BLaER1 treated with 17β-estradiol and CSF1 and Interleukin-3, amounts not matched to agents 10 nM and 100 nM (cell line): ENCODE results near the gene MYZAP.

Experiments used
- H3K27ac ChIP-seq, 11 experiments: shearing (Covaris generic); formaldehyde crosslinking; 2 replicates each; pipeline ENCODE4 v1.8.1; 2022
- H3K27me3 ChIP-seq, 11 experiments: shearing (Covaris generic); formaldehyde crosslinking; 2 replicates each; pipeline ENCODE4 v1.8.1; 2022
- H3K36me3 ChIP-seq, 11 experiments: shearing (Covaris generic); formaldehyde crosslinking; 2 replicates each; pipeline ENCODE4 v1.8.1; 2022
- H3K4me1 ChIP-seq, 10 experiments: shearing (Covaris generic); formaldehyde crosslinking; 2 replicates each; pipeline ENCODE4 v1.8.1; 2022
- H3K4me2 ChIP-seq, 11 experiments: shearing (Covaris generic); formaldehyde crosslinking; 2 replicates each; pipeline ENCODE4 v1.8.1; 2022
- H3K4me3 ChIP-seq, 10 experiments: shearing (Covaris generic); formaldehyde crosslinking; 2 replicates each; pipeline ENCODE4 v1.8.1; 2022
- H3K9ac ChIP-seq, 11 experiments: shearing (Covaris generic); formaldehyde crosslinking; 2 replicates each; pipeline ENCODE4 v1.8.1; 2022
- H3K9me3 ChIP-seq, 11 experiments: shearing (Covaris generic); formaldehyde crosslinking; replicated peaks in 1 of 11; 2 replicates each; pipeline ENCODE4 v1.8.1; 2022
- H4K20me1 ChIP-seq, 11 experiments: shearing (Covaris generic); formaldehyde crosslinking; 2 replicates each; pipeline ENCODE4 v1.8.1; 2022
- Cebpa-rat ChIP-seq, 11 experiments: shearing (Covaris generic); IDR thresholded peaks; 2 replicates each; pipeline ENCODE4 v1.8.1; 2022

Gene MYZAP

GRCh38 chr15:57570340-57570739 is 21.4 kb upstream of the MYZAP start:
- TF ChIP-seq Cebpa-rat (IDR thresholded peaks at IDR 0.05): no peak
- Histone ChIP-seq H3K27me3 (no peaks in the 10 kb centered on the region), H3K9me3 (no peaks in the 10 kb centered on the region), H3K9ac (no peak overlapping the region), H3K36me3 (no peaks in the 10 kb centered on the region), H3K4me1 (peaks cover 2 to 20% (median 18%) of the 10 kb centered on the region in 10 experiments), H3K4me2 (no peak overlapping the region), H4K20me1 (no peaks in the 10 kb centered on the region; a peak in 1 of 22 replicates), H3K27ac (no peak overlapping the region), H3K4me3 (no peak overlapping the region)

GRCh38 chr15:57570994-57571393 is 20.7 kb upstream of the MYZAP start:
- Histone ChIP-seq H3K4me1 (peaks cover 0 to 16% (median 14%) of the 10 kb centered on the region in 10 experiments; a peak in 16 of 20 replicates), H4K20me1 (no peaks in the 10 kb centered on the region; a peak in 1 of 22 replicates), H3K27ac (no peak overlapping the region), H3K36me3 (no peaks in the 10 kb centered on the region), H3K4me2 (no peak overlapping the region), H3K9me3 (no peaks in the 10 kb centered on the region), H3K9ac (no peak overlapping the region), H3K27me3 (no peaks in the 10 kb centered on the region), H3K4me3 (no peak overlapping the region)
- peak in 1 of 11 experiments; percentile 26; a peak in 2 of 22 replicates for TF ChIP-seq Cebpa-rat (IDR thresholded peaks at IDR 0.05)

- H3K9ac ChIP-seq: no peak overlapping the region
- no peaks in the 10 kb centered on the region; a peak in 1 of 22 replicates for H4K20me1 ChIP-seq
- no peaks in the 10 kb centered on the region for H3K36me3 ChIP-seq
- no peak overlapping the region for H3K4me3 ChIP-seq
- H3K27me3 ChIP-seq: no peaks in the 10 kb centered on the region
- no peak overlapping the region for H3K4me2 ChIP-seq
- no peak for TF ChIP-seq Cebpa-rat (IDR thresholded peaks at IDR 0.05)
- H3K9me3 ChIP-seq: no peaks in the 10 kb centered on the region
- no peak overlapping the region for H3K27ac ChIP-seq
- peaks cover 0 to 16% (median 14%) of the 10 kb centered on the region in 10 experiments; a peak in 16 of 20 replicates for H3K4me1 ChIP-seq
Measured at GRCh38 chr15:57571725-57572124, 20.0 kb upstream of the MYZAP start.

GRCh38 chr15:57572468-57572867 is 19.2 kb upstream of the MYZAP start:
- Histone ChIP-seq H3K4me3 (no peak overlapping the region), H3K27ac (no peak overlapping the region), H3K9me3 (no peaks in the 10 kb centered on the region), H3K36me3 (no peaks in the 10 kb centered on the region), H3K4me1 (peaks cover 2 to 12% (median 11%) of the 10 kb centered on the region in 10 experiments), H3K27me3 (no peaks in the 10 kb centered on the region), H4K20me1 (no peaks in the 10 kb centered on the region; a peak in 1 of 22 replicates), H3K9ac (no peak overlapping the region), H3K4me2 (no peak overlapping the region)
- TF ChIP-seq Cebpa-rat (IDR thresholded peaks at IDR 0.05): no peak

GRCh38 chr15:57573151-57573550 is 18.6 kb upstream of the MYZAP start:
- no peak overlapping the region for H3K27ac ChIP-seq
- H3K36me3 ChIP-seq: no peaks in the 10 kb centered on the region
- no peak overlapping the region for H3K9ac ChIP-seq
- no peaks in the 10 kb centered on the region for H3K9me3 ChIP-seq
- TF ChIP-seq Cebpa-rat (IDR thresholded peaks at IDR 0.05): no peak
- no peaks in the 10 kb centered on the region for H3K27me3 ChIP-seq
- H3K4me2 ChIP-seq: no peak overlapping the region
- peaks cover 3 to 12% (median 5%) of the 10 kb centered on the region in 10 experiments for H3K4me1 ChIP-seq
- H3K4me3 ChIP-seq: no peak overlapping the region
- H4K20me1 ChIP-seq: no peaks in the 10 kb centered on the region; a peak in 1 of 22 replicates

- Histone ChIP-seq H3K9me3 (no peaks in the 10 kb centered on the region), H4K20me1 (no peaks in the 10 kb centered on the region; a peak in 1 of 22 replicates), H3K4me1 (peaks cover 0 to 16% (median 0%) of the 10 kb centered on the region in 10 experiments; a peak in 6 of 20 replicates), H3K27ac (no peak overlapping the region), H3K4me2 (no peak overlapping the region), H3K36me3 (no peaks in the 10 kb centered on the region), H3K4me3 (no peak overlapping the region), H3K9ac (no peak overlapping the region), H3K27me3 (no peaks in the 10 kb centered on the region)
- no peak for TF ChIP-seq Cebpa-rat (IDR thresholded peaks at IDR 0.05)
Measured at GRCh38 chr15:57575363-57575762, 16.3 kb upstream of the MYZAP start.

GRCh38 chr15:57578288-57578900 is 13.3 kb upstream of the MYZAP start:
- H3K4me2 ChIP-seq: peak overlapping the region in 3 of 11 experiments; percentile 40 to 67 (median 54); a peak in 6 of 22 replicates
- H3K27ac ChIP-seq: no peak overlapping the region
- H3K36me3 ChIP-seq: no peaks in the 10 kb centered on the region
- H3K27me3 ChIP-seq: no peaks in the 10 kb centered on the region
- H3K9ac ChIP-seq: no peak overlapping the region
- TF ChIP-seq Cebpa-rat (IDR thresholded peaks at IDR 0.05): no peak
- H4K20me1 ChIP-seq: no peaks in the 10 kb centered on the region; a peak in 1 of 22 replicates
- peaks cover 0 to 16% (median 0%) of the 10 kb centered on the region in 10 experiments; a peak in 6 of 20 replicates for H3K4me1 ChIP-seq
- no peak overlapping the region for H3K4me3 ChIP-seq
- H3K9me3 ChIP-seq: peaks cover 6 to 12% (median 9%) of the 10 kb centered on the region in 11 experiments; a peak in 20 of 22 replicates

GRCh38 chr15:57580428-57580827 is 11.3 kb upstream of the MYZAP start:
- peaks cover 0 to 16% (median 0%) of the 10 kb centered on the region in 10 experiments; a peak in 6 of 20 replicates for H3K4me1 ChIP-seq
- H3K4me2 ChIP-seq: no peak overlapping the region
- peaks cover 9 to 19% (median 12%) of the 10 kb centered on the region in 11 experiments; a peak in 21 of 22 replicates for H3K9me3 ChIP-seq
- no peak overlapping the region for H3K27ac ChIP-seq
- H3K27me3 ChIP-seq: no peaks in the 10 kb centered on the region
- no peak overlapping the region for H3K4me3 ChIP-seq
- H3K36me3 ChIP-seq: no peaks in the 10 kb centered on the region
- TF ChIP-seq Cebpa-rat (IDR thresholded peaks at IDR 0.05): no peak
- H4K20me1 ChIP-seq: no peaks in the 10 kb centered on the region
- no peak overlapping the region for H3K9ac ChIP-seq

- no peak overlapping the region for H3K4me2 ChIP-seq
- H3K9me3 ChIP-seq: peaks cover 9 to 19% (median 12%) of the 10 kb centered on the region in 11 experiments; a peak in 21 of 22 replicates
- no peak for TF ChIP-seq Cebpa-rat (IDR thresholded peaks at IDR 0.05)
- H4K20me1 ChIP-seq: no peaks in the 10 kb centered on the region
- H3K4me1 ChIP-seq: peaks cover 0 to 20% (median 0%) of the 10 kb centered on the region in 10 experiments; a peak in 6 of 20 replicates
- H3K27ac ChIP-seq: no peak overlapping the region
- H3K36me3 ChIP-seq: no peaks in the 10 kb centered on the region
- H3K4me3 ChIP-seq: no peak overlapping the region
- no peak overlapping the region for H3K9ac ChIP-seq
- no peaks in the 10 kb centered on the region for H3K27me3 ChIP-seq
Measured at GRCh38 chr15:57580866-57581265, 10.8 kb upstream of the MYZAP start.

- Histone ChIP-seq H3K9me3 (peaks cover 9 to 19% (median 12%) of the 10 kb centered on the region in 11 experiments; a peak in 21 of 22 replicates), H3K36me3 (no peaks in the 10 kb centered on the region), H3K27me3 (no peaks in the 10 kb centered on the region), H4K20me1 (no peaks in the 10 kb centered on the region), H3K4me2 (no peak overlapping the region), H3K9ac (no peak overlapping the region), H3K4me1 (peaks cover 0 to 33% (median 7%) of the 10 kb centered on the region in 10 experiments; a peak in 11 of 20 replicates), H3K27ac (no peak overlapping the region), H3K4me3 (no peak overlapping the region)
- no peak for TF ChIP-seq Cebpa-rat (IDR thresholded peaks at IDR 0.05)
Measured at GRCh38 chr15:57582090-57582489, 9.6 kb upstream of the MYZAP start.
